Endothelial cell of umbilical vein (primary cell): Measurements from ENCODE around the gene RPL35. TPM values are rescaled to one million over a fixed set of nuclear protein-coding genes. Genes with fewer than 3 reads are reported as not detected.

Source experiments
- BruUV-seq: library from RNA; stranded (reverse); fragments of 400-500 nt; replicated peaks from 2 replicates; lab custom pipeline; 2021; lab: Mats Ljungman, UMichigan
- CTCF ChIA-PET: fragments of 300-600, 350-600 bp; sonication (Branson Sonifier 250); formaldehyde crosslinking; loops from one replicate; lab custom pipeline; 2021; ENCODE audit warnings: antibody characterized with exemption, inconsistent platforms; lab: Charles Lee
- POLR2A ChIA-PET: fragments of 300-600, 350-600 bp; sonication (Branson Sonifier 250); formaldehyde crosslinking; loops from one replicate; lab custom pipeline; 2021; ENCODE audit warnings: antibody characterized with exemption, inconsistent platforms; lab: Charles Lee
- DNase-seq: peaks from one replicate; pipeline ENCODE4 v3.0.0-alpha.2; 2011; ENCODE audit warnings: low read depth, low spot score
- FAIRE-seq: peaks from 2 replicates; lab custom pipeline; 2011; peaks lifted over from hg19 to GRCh38; lab: Jason Lieb, UNC
- H2AFZ ChIP-seq: 2 replicates; pipeline ENCODE4 v1.6.0; 2012; ENCODE audit warnings: low read depth, low read length, control low read depth, inconsistent platforms
- H3K27ac ChIP-seq: 2 replicates; pipeline ENCODE4 v1.5.1; 2011; ENCODE audit warnings: low read depth, mild to moderate bottlenecking, control low read depth, low read length, moderate library complexity; ENCODE audit not compliant: insufficient read depth
- H3K27me3 ChIP-seq, 2 experiments: 2 replicates each; pipeline versions ENCODE4 v1.6.0 to v1.6.1; 2011; ENCODE audit warnings: low read length in 2 of 2, mixed read lengths in 1 of 2; ENCODE audit not compliant: control insufficient read depth in 2 of 2, insufficient read depth in 2 of 2
- H3K36me3 ChIP-seq, 2 experiments: 2 replicates in 1 of 2; 3 replicates in 1 of 2; pipeline ENCODE4 v1.5.1; 2011; ENCODE audit warnings: low read length in 2 of 2, mild to moderate bottlenecking in 1 of 2, moderate library complexity in 1 of 2; ENCODE audit not compliant: control insufficient read depth in 2 of 2, insufficient read depth in 2 of 2; ENCODE audit errors: extremely low read depth in 1 of 2
- H3K4me1 ChIP-seq: 3 replicates; pipeline ENCODE4 v1.5.1; 2011; ENCODE audit warnings: mild to moderate bottlenecking, low read length; ENCODE audit not compliant: control insufficient read depth, insufficient read depth; ENCODE audit errors: extremely low read depth
- H3K4me2 ChIP-seq: 2 replicates; pipeline ENCODE4 v1.6.1; 2011; ENCODE audit warnings: low read length, control low read depth, mixed read lengths; ENCODE audit not compliant: insufficient read depth
- H3K4me3 ChIP-seq, 3 experiments: fragments of 200-600 bp in 1 of 3; sonication (generic), shearing (Covaris generic) in 1 of 3; replicated peaks in 1 of 3; 2 replicates each; pipeline ENCODE4 v1.5.1; 2011 to 2016; ENCODE audit warnings: control low read depth in 3 of 3, low read length in 3 of 3, mild to moderate bottlenecking in 2 of 3, inconsistent platforms in 1 of 3, low read depth in 1 of 3, moderate library complexity in 1 of 3; ENCODE audit not compliant: insufficient read depth in 1 of 3
- H3K79me2 ChIP-seq: 2 replicates; pipeline ENCODE4 v1.6.0; 2012; ENCODE audit warnings: low read length, inconsistent platforms; ENCODE audit not compliant: control insufficient read depth, insufficient read depth
- H3K9ac ChIP-seq: replicated peaks from 2 replicates; pipeline ENCODE3; 2011; ENCODE audit warnings: low read length, control low read depth; ENCODE audit not compliant: insufficient read depth; ENCODE audit errors: extremely low read depth
- H3K9me1 ChIP-seq: replicated peaks from 3 replicates; pipeline ENCODE4 v1.6.0; 2011; ENCODE audit warnings: mild to moderate bottlenecking, low read length; ENCODE audit not compliant: control insufficient read depth, insufficient read depth; ENCODE audit errors: extremely low read depth
- H3K9me3 ChIP-seq: replicated peaks from 2 replicates; pipeline ENCODE4 v1.5.1; 2012; ENCODE audit warnings: low read length, inconsistent platforms; ENCODE audit not compliant: control insufficient read depth, insufficient read depth
- H4K20me1 ChIP-seq: replicated peaks from 2 replicates; pipeline ENCODE3; 2011; ENCODE audit warnings: mild to moderate bottlenecking, low read length; ENCODE audit not compliant: control insufficient read depth, insufficient read depth; ENCODE audit errors: extremely low read depth
- CTCF ChIP-seq, 2 donors: IDR thresholded peaks; 1 replicate in 1 of 2; 2 replicates in 1 of 2; pipeline ENCODE4 v1.5.1; 2011; ENCODE audit warnings: low read length in 2 of 2, mild to moderate bottlenecking in 2 of 2, moderate library complexity in 2 of 2, control low read depth in 1 of 2, inconsistent platforms in 1 of 2, low read depth in 1 of 2; ENCODE audit not compliant: insufficient read depth in 1 of 2; ENCODE audit errors: extremely low read depth in 1 of 2
- EZH2 ChIP-seq: IDR thresholded peaks from 2 replicates; pipeline ENCODE4 v1.6.1; 2012; ENCODE audit warnings: borderline replicate concordance, low read depth, mild to moderate bottlenecking, moderate library complexity, low read length, inconsistent platforms; ENCODE audit not compliant: severe bottlenecking
- FOS ChIP-seq: IDR thresholded peaks from 2 replicates; pipeline ENCODE4 v1.6.1; 2011; ENCODE audit warnings: mild to moderate bottlenecking, low read length, moderate library complexity, borderline replicate concordance; ENCODE audit not compliant: insufficient read depth
- GATA2 ChIP-seq: IDR thresholded peaks from 2 replicates; pipeline ENCODE4 v1.7.0; 2011; ENCODE audit warnings: low read depth, mild to moderate bottlenecking, moderate library complexity, mixed read lengths, low read length; ENCODE audit not compliant: insufficient read length, insufficient read depth
- JUN ChIP-seq: IDR thresholded peaks from 2 replicates; pipeline ENCODE4 v1.6.1; 2011; ENCODE audit warnings: borderline replicate concordance, low read depth; ENCODE audit not compliant: insufficient read length, insufficient read depth
- MAX ChIP-seq: IDR thresholded peaks from 2 replicates; pipeline ENCODE4 v1.6.1; 2011; ENCODE audit not compliant: insufficient read depth, insufficient read length
- MYC ChIP-seq: IDR thresholded peaks from one replicate; pipeline ENCODE4 v1.6.1; 2011; ENCODE audit warnings: mild to moderate bottlenecking, low read depth, low read length
- POLR2A ChIP-seq: IDR thresholded peaks from 2 replicates; pipeline ENCODE4 v1.6.1; 2012; ENCODE audit warnings: low read depth, mild to moderate bottlenecking, control low read depth, low read length
- POLR2AphosphoS5 ChIP-seq: IDR thresholded peaks from 2 replicates; pipeline ENCODE4 v1.6.1; 2012; ENCODE audit warnings: low read depth, mild to moderate bottlenecking, control low read depth, low read length, moderate library complexity; ENCODE audit not compliant: insufficient read depth
- dilution Hi-C: fragments of 300-500 bp; cut with MboI; formaldehyde crosslinking; loops from one replicate; pipeline ENCODE4 v1.15.0; 2019; ENCODE audit warnings: low sequenced_read_pairs; ENCODE audit not compliant: extremely low pct_ligation_motif_present
- intact Hi-C: fragments of 100-400 bp; cut with micrococcal nuclease; formaldehyde crosslinking; loops from one replicate; pipeline ENCODE4 v1.10.0; 2022
- polyA plus RNA-seq, 4 experiments: library from polyadenylated mRNA; depleted of rRNA in 3 of 4; stranded (reverse) in 3 of 4; unstranded in 1 of 4; fragments of >200 nt; gene quantifications; 2 replicates each; pipeline versions ENCODE4 v1.2.1 to v1.2.3, GENCODE V29; 2011 to 2012; ENCODE audit warnings: missing spikeins in 1 of 4
- total RNA-seq: library from RNA; stranded (reverse); gene quantifications from 2 replicates; pipeline ENCODE4 v1.2.3, GENCODE V29; 2021

RPL35 gene
- total and polyA plus RNA-seq, 2 donors (not counting 3 experiments of a cell fraction or from before 2014, with no cell fraction given), result 1,230 to 2,206 TPM

- FAIRE-seq (no peak), DNase-seq (no peak)
- H3K9ac ChIP-seq, result no peak overlapping the region
- no peak overlapping the region for H3K27ac ChIP-seq
- no peaks in the 10 kb centered on the region for H3K9me3 ChIP-seq
- no peaks in the 10 kb centered on the region for H3K36me3 ChIP-seq
- dilution Hi-C loops, result no loop called here
- CTCF ChIA-PET, result no interaction called here
- H2AFZ ChIP-seq, result no peak overlapping the region
- H3K4me2 ChIP-seq, result no peak overlapping the region
- no peak for TF ChIP-seq MAX
- TF ChIP-seq JUN, result no peak
- TF ChIP-seq FOS, result no peak
- no peak for TF ChIP-seq EZH2
- H3K4me3 ChIP-seq, result no peak overlapping the region
- peaks cover 0 to 2% of the 10 kb centered on the region in 2 experiments for H3K27me3 ChIP-seq
- no peaks in the 10 kb centered on the region for H3K4me1 ChIP-seq
- POLR2A ChIA-PET, result no interaction called here
- no peaks in the 10 kb centered on the region for H3K9me1 ChIP-seq
- BruUV-seq, result no TSS peak
- no peaks in the 10 kb centered on the region for H4K20me1 ChIP-seq
- no peaks in the 10 kb centered on the region for H3K79me2 ChIP-seq
- intact Hi-C loops, result no loop called here
These were observed 17.5 kb downstream of the RPL35 start for GRCh38 chr9:124844291-124844690.

GRCh38 chr9:124843456-124844034 is 18.2 kb downstream of the RPL35 start:
- FAIRE-seq, result no peak
- CTCF ChIA-PET, result interaction anchor here (1.0 to 1.3 kb wide), 2 partner anchors 9 to 226 kb away, joined by 3 read pairs; no protein-coding TSS in a partner anchor

More at GRCh38 chr9:124843456-124844034, 18.2 kb downstream of the RPL35 start:
- Histone ChIP-seq H3K4me2 (no peak overlapping the region), H3K9me3 (no peaks in the 10 kb centered on the region), H3K79me2 (no peaks in the 10 kb centered on the region), H3K4me1 (no peaks in the 10 kb centered on the region), H3K27me3 (no peaks in the 10 kb centered on the region), H4K20me1 (no peaks in the 10 kb centered on the region), H3K36me3 (no peaks in the 10 kb centered on the region), H2AFZ (no peak overlapping the region), H3K9ac (no peak overlapping the region), H3K27ac (no peak overlapping the region), H3K4me3 (no peak overlapping the region), H3K9me1 (no peaks in the 10 kb centered on the region)
- dilution Hi-C loops (no loop called here), intact Hi-C loops (no loop called here)
- DNase-seq, result no peak
- TF ChIP-seq MAX (no peak), POLR2A (no peak), GATA2 (no peak), CTCF (IDR thresholded peaks at IDR 0.05; ENCODE audit: extremely low read depth in 1 of 2, insufficient read depth in 1 of 2, low read depth in 1 of 2, low read length in 2 of 2) (no peak), JUN (no peak), EZH2 (no peak), FOS (no peak), MYC (no peak), POLR2AphosphoS5 (no peak)
- POLR2A ChIA-PET, result no interaction called here
- BruUV-seq, result no TSS peak
